Neural cell (in vitro differentiated cells): ENCODE results near the gene KRT16. TPM values are rescaled to one million over a fixed set of nuclear protein-coding genes. Genes with fewer than 3 reads are reported as not detected.
"Not testable (repeated sequence)": the region's sequence is repeated elsewhere in the genome, so short reads cannot be mapped to it uniquely, and the experiment has no call there.

Experiments
- H2AFZ ChIP-seq: fragments of 200-600, 300-800 bp; sonication (generic), shearing (Covaris generic); 2 replicates; pipeline ENCODE4 v1.6.0; 2014; ENCODE audit warnings: low read depth, mild to moderate bottlenecking, antibody characterized with exemption, low read length, moderate library complexity
- H3F3A ChIP-seq: fragments of 200-600 bp; shearing (Covaris generic); 2 replicates; pipeline ENCODE4 v1.6.1; 2016; ENCODE audit warnings: mild to moderate bottlenecking, moderate library complexity, mixed read lengths, antibody characterized with exemption, low read length; ENCODE audit not compliant: insufficient read depth, poor library complexity, severe bottlenecking
- H3K27ac ChIP-seq: fragments of 200-600, 300-800 bp; sonication (generic), shearing (Covaris generic); 2 replicates; pipeline ENCODE4 v1.5.1; 2014; ENCODE audit warnings: mild to moderate bottlenecking, low read length, moderate library complexity
- H3K27me3 ChIP-seq: fragments of 300-800, 200-600 bp; sonication (generic), shearing (Covaris generic); 2 replicates; pipeline ENCODE4 v1.6.0; 2014; ENCODE audit warnings: mild to moderate bottlenecking, low read depth, low read length, moderate library complexity; ENCODE audit not compliant: insufficient read depth
- H3K36me3 ChIP-seq: fragments of 300-800, 200-600 bp; sonication (generic), shearing (Covaris generic); 2 replicates; pipeline ENCODE4 v1.5.1; 2014; ENCODE audit warnings: mild to moderate bottlenecking, antibody characterized with exemption, low read length, moderate library complexity; ENCODE audit not compliant: insufficient read depth
- H3K4me2 ChIP-seq: fragments of 300-800, 200-600 bp; sonication (generic), shearing (Covaris generic); 2 replicates; pipeline ENCODE4 v1.6.0; 2014; ENCODE audit warnings: mild to moderate bottlenecking, low read length
- H3K4me3 ChIP-seq: fragments of 300-800, 200-600 bp; sonication (generic), shearing (Covaris generic); 2 replicates; pipeline ENCODE4 v1.5.1; 2014; ENCODE audit warnings: mild to moderate bottlenecking, low read length, moderate library complexity
- H3K79me2 ChIP-seq: fragments of 200-600 bp; shearing (Covaris generic); replicated peaks from 2 replicates; pipeline ENCODE4 v1.6.0; 2014; ENCODE audit warnings: mild to moderate bottlenecking, low read length, moderate library complexity; ENCODE audit not compliant: insufficient read depth
- H3K9ac ChIP-seq: fragments of 300-800, 200-600 bp; sonication (generic), shearing (Covaris generic); 2 replicates; pipeline ENCODE4 v1.6.1; 2016; ENCODE audit warnings: mild to moderate bottlenecking, low read length, mixed read lengths
- H3K9me2 ChIP-seq: fragments of 200-600 bp; shearing (Covaris generic); 2 replicates; pipeline ENCODE4 v1.6.1; 2016; ENCODE audit warnings: mild to moderate bottlenecking, low read length, mixed read lengths; ENCODE audit not compliant: insufficient read depth
- H3K9me3 ChIP-seq: fragments of 200-600, 300-800 bp; sonication (generic), shearing (Covaris generic); 2 replicates; pipeline ENCODE4 v1.6.1; 2016; ENCODE audit warnings: mild to moderate bottlenecking, mixed run types, low read length, moderate library complexity, mixed read lengths
- H4K20me1 ChIP-seq: fragments of 200-600 bp; shearing (Covaris generic); 2 replicates; pipeline ENCODE4 v1.6.1; 2016; ENCODE audit warnings: mild to moderate bottlenecking, mixed run types; ENCODE audit not compliant: insufficient read depth
- EP300 ChIP-seq: fragments of 450-650 bp; conservative IDR thresholded peaks from 2 replicates; pipeline ENCODE4 v1.6.1; 2014; ENCODE audit warnings: antibody characterized with exemption, mild to moderate bottlenecking, moderate library complexity; ENCODE audit not compliant: poor library complexity, severe bottlenecking
- EZH2 ChIP-seq: fragments of 200-600, 300-800 bp; shearing (Covaris generic), sonication (generic); IDR thresholded peaks from 2 replicates; pipeline ENCODE4 v1.6.1; 2014; ENCODE audit warnings: antibody characterized with exemption, low read length, borderline replicate concordance, mild to moderate bottlenecking; ENCODE audit not compliant: insufficient read depth, poor library complexity, severe bottlenecking
- POLR2AphosphoS5 ChIP-seq: IDR thresholded peaks from 2 replicates; pipeline ENCODE4 v1.6.1; 2012
- RAD21 ChIP-seq: fragments of 450-650 bp; conservative IDR thresholded peaks from 2 replicates; pipeline ENCODE4 v1.6.1; 2014; ENCODE audit warnings: antibody characterized with exemption, mild to moderate bottlenecking, moderate library complexity
- polyA plus RNA-seq: library from polyadenylated mRNA; depleted of rRNA; stranded (reverse); fragments of >200 nt; gene quantifications from 2 replicates; pipeline ENCODE4 v1.2.3, GENCODE V29; 2014
- TF ChIP-seq, protein P1 (sequence below): fragments of 450-650 bp; IDR thresholded peaks from 2 replicates; pipeline ENCODE4 v1.5.1; 2014; ENCODE audit warnings: antibody characterized with exemption, mild to moderate bottlenecking, moderate library complexity; ENCODE audit not compliant: poor library complexity, severe bottlenecking
- TF ChIP-seq, protein P2 (sequence below): IDR thresholded peaks from 2 replicates; pipeline ENCODE4 v1.6.1; 2012; ENCODE audit warnings: borderline replicate concordance

Gene KRT16
- polyA plus RNA-seq, 1 donor from 2014 or later: not detected

DNA sequence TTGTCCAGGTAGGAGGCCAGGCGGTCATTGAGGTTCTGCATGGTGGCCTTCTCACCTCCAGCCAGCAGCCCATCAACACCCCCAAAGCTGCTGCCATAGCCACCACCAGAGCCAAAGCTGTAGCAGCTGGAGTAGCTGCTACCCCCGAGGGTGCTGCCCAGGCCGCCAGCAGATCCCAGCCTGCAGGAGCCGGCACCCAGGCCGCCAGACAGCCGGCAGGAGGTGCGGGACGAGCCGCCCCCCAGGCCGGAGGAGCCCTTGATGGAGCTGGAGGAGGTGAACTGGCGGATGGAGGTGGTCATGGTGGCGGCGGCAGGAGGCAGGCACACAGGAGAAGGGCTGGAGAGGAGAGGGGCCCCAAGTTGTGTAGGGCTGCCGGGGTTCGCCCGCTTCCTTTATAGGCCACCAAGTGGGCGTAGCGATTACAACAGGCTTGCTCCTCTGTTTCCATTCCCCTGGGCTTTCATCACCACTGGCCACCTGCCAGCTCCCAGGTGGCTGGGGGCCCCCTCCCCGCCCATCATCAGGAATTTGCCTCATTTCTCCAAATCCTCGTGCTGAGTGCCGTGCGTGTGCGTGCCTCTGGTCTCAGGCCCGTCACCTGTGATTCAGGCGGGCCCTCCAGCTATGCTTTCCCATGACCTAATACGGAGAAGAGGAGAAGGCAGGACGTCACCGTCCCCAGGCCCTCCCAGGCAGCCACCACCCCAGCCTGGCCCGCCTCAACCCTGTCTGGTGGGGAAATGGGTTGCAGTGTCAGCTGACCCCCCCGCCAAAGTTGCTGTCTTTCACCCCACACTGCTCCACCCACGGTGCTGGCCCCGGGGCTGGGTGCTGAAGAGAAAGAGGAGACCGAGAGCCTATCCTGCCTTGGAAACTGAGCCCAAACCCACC is 11.9 kb upstream of the KRT16 start, which contains the start of gene KRT17:
Gene KRT17 (minus strand): TSS at position 368 of the 894 bp plus-strand sequence. CDS start 66 bp downstream, at position 302.
- no peaks in the 10 kb centered on the region for H3K79me2 ChIP-seq
- H3K9me3 ChIP-seq: no peaks in the 10 kb centered on the region
- H3F3A ChIP-seq: no peaks in the 10 kb centered on the region
- TF ChIP-seq, protein P1, sequence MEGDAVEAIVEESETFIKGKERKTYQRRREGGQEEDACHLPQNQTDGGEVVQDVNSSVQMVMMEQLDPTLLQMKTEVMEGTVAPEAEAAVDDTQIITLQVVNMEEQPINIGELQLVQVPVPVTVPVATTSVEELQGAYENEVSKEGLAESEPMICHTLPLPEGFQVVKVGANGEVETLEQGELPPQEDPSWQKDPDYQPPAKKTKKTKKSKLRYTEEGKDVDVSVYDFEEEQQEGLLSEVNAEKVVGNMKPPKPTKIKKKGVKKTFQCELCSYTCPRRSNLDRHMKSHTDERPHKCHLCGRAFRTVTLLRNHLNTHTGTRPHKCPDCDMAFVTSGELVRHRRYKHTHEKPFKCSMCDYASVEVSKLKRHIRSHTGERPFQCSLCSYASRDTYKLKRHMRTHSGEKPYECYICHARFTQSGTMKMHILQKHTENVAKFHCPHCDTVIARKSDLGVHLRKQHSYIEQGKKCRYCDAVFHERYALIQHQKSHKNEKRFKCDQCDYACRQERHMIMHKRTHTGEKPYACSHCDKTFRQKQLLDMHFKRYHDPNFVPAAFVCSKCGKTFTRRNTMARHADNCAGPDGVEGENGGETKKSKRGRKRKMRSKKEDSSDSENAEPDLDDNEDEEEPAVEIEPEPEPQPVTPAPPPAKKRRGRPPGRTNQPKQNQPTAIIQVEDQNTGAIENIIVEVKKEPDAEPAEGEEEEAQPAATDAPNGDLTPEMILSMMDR: no peak
- TF ChIP-seq EP300 (no peak), EZH2 (no peak), RAD21 (no peak), POLR2AphosphoS5 (no peak)
- TF ChIP-seq, protein P2, sequence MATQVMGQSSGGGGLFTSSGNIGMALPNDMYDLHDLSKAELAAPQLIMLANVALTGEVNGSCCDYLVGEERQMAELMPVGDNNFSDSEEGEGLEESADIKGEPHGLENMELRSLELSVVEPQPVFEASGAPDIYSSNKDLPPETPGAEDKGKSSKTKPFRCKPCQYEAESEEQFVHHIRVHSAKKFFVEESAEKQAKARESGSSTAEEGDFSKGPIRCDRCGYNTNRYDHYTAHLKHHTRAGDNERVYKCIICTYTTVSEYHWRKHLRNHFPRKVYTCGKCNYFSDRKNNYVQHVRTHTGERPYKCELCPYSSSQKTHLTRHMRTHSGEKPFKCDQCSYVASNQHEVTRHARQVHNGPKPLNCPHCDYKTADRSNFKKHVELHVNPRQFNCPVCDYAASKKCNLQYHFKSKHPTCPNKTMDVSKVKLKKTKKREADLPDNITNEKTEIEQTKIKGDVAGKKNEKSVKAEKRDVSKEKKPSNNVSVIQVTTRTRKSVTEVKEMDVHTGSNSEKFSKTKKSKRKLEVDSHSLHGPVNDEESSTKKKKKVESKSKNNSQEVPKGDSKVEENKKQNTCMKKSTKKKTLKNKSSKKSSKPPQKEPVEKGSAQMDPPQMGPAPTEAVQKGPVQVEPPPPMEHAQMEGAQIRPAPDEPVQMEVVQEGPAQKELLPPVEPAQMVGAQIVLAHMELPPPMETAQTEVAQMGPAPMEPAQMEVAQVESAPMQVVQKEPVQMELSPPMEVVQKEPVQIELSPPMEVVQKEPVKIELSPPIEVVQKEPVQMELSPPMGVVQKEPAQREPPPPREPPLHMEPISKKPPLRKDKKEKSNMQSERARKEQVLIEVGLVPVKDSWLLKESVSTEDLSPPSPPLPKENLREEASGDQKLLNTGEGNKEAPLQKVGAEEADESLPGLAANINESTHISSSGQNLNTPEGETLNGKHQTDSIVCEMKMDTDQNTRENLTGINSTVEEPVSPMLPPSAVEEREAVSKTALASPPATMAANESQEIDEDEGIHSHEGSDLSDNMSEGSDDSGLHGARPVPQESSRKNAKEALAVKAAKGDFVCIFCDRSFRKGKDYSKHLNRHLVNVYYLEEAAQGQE: no peak
- H4K20me1 ChIP-seq: no peaks in the 10 kb centered on the region
- H3K4me2 ChIP-seq: no peak within 1 kb of the TSS
- no peaks in the 10 kb centered on the region for H3K9me2 ChIP-seq
- H2AFZ ChIP-seq: no peak within 1 kb of the TSS
- no peaks in the 10 kb centered on the region for H3K36me3 ChIP-seq
- no peak within 1 kb of the TSS for H3K4me3 ChIP-seq
- H3K27ac ChIP-seq: no peak within 1 kb of the TSS
- H3K9ac ChIP-seq: no peak within 1 kb of the TSS
- no peaks in the 10 kb centered on the region for H3K27me3 ChIP-seq

DNA sequence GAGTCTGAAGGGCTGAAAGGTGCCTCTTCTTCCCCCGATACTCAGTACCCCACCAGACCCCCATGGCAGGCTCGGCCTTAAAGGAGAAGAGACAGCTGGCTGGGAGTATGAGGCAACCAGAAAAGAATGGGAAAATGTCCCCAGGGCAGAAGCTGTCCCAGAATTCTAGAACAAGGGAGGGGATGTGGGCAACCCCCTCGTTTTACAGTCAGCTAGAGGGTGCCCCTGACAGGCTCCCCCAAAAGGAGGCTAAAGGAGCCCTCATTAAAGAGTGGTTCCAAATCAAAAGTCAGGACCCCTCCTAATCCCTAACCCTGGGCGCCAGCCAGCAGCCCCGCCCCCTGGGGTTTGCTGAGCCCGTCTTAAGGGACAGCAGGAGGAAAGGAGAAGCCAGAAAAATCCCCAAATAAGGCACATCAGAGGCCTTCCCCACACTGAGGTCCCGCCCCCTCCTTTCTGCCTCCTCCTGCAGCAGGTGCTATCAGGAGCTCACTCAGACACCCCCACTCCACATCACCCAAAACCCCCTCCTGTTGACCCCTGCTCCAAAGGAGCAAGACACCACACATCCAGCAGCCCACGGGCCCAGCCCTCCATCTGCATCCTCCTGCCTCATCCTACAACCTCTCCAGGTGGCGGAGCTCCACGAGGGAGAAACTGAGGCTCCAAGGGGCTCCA is 10.8 kb upstream of the KRT16 start:
- not testable (repeated sequence) for H4K20me1 ChIP-seq, H3F3A ChIP-seq, H3K79me2 ChIP-seq, H3K4me3 ChIP-seq, H3K9ac ChIP-seq, H3K27ac ChIP-seq, H3K4me2 ChIP-seq, H3K9me2 ChIP-seq, H3K36me3 ChIP-seq, H3K27me3 ChIP-seq, H3K9me3 ChIP-seq, H2AFZ ChIP-seq

DNA sequence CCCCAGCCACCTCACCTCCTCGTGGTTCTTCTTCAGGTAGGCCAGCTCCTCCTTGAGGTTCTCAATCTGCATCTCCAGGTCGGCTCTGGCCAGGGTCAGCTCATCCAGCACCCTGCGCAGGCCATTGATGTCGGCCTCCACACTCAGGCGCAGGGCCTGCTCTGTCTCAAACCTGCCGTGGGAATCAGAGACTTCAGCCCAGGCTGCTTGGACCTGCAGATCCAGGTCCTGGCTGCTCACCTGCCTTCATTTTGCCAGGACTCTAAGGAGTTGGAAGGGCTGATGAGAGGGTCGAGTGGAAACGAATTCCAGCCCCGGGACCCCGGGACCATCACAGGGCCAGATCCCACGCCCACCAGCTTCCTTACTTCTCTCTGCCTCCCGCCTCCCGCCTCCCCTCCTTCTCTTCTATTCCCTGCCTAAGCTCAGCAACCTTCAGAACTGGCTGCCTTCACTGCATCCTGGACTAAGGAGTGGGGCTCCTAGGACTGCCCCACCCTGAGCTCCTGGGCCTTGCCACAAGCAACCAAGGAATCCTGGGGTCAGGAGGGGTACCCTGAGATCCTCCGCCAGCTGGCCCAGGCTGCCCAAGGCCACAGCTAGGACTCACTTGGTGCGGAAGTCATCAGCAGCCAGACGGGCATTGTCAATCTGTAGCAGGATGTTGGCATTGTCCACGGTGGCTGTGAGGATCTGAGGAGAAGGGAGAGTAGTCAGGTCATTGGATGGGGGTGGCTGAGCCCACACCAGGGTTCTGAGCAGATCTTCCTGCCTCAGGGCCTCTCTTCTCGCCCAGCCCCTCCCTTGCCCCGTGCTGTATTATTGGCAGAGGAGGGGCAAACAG is 10.0 kb upstream of the KRT16 start:
- H3K4me2 ChIP-seq, H2AFZ ChIP-seq, H3K27me3 ChIP-seq: not testable (repeated sequence)

More for the DNA sequence above, 10.0 kb upstream of the KRT16 start:
- H4K20me1 ChIP-seq, H3K9ac ChIP-seq, H3K9me2 ChIP-seq, H3K79me2 ChIP-seq, H3K27ac ChIP-seq, H3F3A ChIP-seq, H3K36me3 ChIP-seq, H3K9me3 ChIP-seq, H3K4me3 ChIP-seq: not testable (repeated sequence)
